ENCODE results near the gene FNDC3B.

- TF ChIP-seq CTCF (IDR thresholded peaks at IDR 0.05) = no peak
- no peak for TF ChIP-seq POLR2A (IDR thresholded peaks at IDR 0.05)
Measured at GRCh38 chr3:172405914-172406313, 366.5 kb downstream of the FNDC3B start.
